NCI-H345 treated with DMSO at 0.1 percent for 48 hours (cell line): ENCODE results near the gene ZBTB1.
"Not testable (repeated sequence)": the region's sequence is repeated elsewhere in the genome, so short reads cannot be mapped to it uniquely, and the experiment has no call there.

Experiments
- DNase-seq: peaks from one replicate; lab custom pipeline; 2025; ENCODE audit not compliant: unreplicated experiment; lab: John Stamatoyannopoulos, UW

Gene ZBTB1

GRCh38 chr14:64495252-64495651, 9.3 kb upstream of the ZBTB1 start:
- DNase-seq = no peak

GRCh38 chr14:64496764-64497163, 7.8 kb upstream of the ZBTB1 start:
- DNase-seq = no peak

- DNase-seq = no peak
These were observed 4.5 kb upstream of the ZBTB1 start for GRCh38 chr14:64500088-64500487.

DNA sequence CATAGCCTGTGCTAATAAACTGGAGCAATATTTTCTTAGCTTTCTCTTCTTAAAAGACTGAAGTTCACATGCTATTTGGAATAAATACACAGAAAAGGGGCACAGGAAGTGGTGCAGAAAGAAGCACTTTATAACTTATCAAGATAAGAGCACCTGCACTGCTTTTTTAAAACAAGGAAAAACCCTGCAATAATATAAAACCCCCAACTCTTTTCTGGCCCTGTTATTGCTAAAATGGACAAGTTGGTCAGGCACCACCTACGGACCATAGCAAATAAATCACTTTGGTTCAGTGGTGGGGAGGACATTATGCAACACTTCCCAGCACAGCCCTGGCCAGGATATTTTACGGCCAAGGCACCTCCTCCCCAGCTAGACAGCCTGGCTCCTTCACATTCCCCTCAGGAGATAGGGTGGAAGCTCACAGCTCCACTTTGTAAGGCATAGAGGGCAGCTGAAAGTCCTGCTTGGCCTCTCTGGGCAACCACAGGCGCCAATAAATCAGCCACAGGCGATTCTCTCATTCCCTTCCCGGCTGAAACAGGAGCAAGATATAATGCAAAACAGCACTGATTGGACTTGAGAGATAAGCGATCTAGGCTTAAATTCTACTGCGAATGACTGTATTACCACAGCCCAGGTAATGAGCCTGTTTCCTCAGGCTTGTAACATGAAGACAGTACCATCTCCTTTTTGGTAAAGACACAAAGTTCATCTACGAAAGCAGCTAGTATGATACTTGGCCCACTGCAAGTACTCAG, 3.0 kb upstream of the ZBTB1 start:
- DNase-seq = no peak

DNA sequence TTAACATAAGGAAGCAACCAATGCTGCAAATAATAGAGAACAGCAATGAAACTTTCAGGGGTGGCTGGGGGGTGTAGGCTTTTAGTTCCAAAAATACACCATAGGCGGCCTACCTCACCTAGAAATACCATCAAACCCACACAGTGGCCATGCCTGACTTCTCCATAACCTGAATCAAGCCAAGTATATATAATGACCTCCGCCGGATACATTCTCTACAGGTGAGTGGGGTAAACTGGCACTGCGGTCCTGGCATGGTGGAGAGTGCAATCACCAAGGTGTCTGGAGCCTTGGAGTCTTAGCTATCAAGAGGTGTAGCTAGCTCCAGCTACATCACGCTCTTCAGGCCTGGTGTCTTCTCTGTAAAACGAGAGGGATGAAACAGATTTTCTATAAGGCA, 2.1 kb upstream of the ZBTB1 start:
- DNase-seq = no peak

- DNase-seq = no peak
These were observed 1.6 kb upstream of the ZBTB1 start for GRCh38 chr14:64502887-64503433.

GRCh38 chr14:64503434-64504309, 898 bp upstream of the ZBTB1 start, which contains the start of gene ZBTB25:
TSS of gene ZBTB25 (minus strand) at chr14:64503838. CDS start at chr14:64490533, 13,305 bp downstream.
- peak; percentile 87 for DNase-seq

- DNase-seq = peak; percentile 66
These were observed 576 bp downstream of the ZBTB1 start for GRCh38 chr14:64504897-64505794.

- no peak for DNase-seq
These were observed 2.2 kb downstream of the ZBTB1 start for GRCh38 chr14:64506721-64507120.

- no peak for DNase-seq
These were observed 3.0 kb downstream of the ZBTB1 start for GRCh38 chr14:64507376-64508156.

GRCh38 chr14:64508215-64508776, 3.7 kb downstream of the ZBTB1 start:
- no peak for DNase-seq

DNA sequence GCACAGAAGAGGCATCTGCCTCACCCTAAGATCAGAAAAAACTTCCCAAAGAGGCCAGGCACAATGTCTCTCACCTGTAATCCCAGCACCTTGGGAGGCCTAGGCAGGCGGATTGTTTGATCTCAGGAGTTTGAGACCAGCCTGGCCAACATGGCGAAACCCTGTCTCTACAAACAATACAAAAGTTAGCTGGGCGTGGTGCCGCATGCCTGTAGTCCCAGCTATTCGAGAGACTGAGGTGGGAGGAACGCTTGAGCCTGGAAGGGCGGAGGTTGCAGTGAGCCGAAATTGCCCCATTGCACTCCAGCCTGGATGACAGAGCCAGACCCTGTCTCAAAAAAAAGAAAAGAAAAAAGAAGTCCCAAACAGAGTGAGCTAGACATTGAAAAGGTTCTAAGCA, 4.5 kb downstream of the ZBTB1 start:
- DNase-seq = no peak

GRCh38 chr14:64510825-64511671, 6.5 kb downstream of the ZBTB1 start:
- DNase-seq = peak; percentile 66

DNA sequence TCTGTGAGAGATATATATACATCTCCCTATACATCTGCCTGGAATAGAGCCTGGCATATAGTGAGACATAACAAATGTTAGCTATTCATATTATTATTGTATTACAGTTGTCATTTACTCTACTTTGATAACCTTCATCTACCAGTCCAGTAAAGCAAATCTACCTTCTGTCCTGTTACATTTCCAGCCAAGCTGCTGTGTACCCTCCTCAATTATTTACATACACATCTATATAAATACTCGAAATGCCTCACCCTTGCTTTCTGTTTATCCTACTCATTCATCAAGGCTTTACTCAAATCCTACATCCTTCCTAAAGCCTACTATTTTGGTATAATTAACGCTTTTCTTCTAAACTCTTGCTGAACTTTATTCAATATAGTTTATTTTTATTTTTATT, 8.7 kb downstream of the ZBTB1 start:
- no peak for DNase-seq

DNA sequence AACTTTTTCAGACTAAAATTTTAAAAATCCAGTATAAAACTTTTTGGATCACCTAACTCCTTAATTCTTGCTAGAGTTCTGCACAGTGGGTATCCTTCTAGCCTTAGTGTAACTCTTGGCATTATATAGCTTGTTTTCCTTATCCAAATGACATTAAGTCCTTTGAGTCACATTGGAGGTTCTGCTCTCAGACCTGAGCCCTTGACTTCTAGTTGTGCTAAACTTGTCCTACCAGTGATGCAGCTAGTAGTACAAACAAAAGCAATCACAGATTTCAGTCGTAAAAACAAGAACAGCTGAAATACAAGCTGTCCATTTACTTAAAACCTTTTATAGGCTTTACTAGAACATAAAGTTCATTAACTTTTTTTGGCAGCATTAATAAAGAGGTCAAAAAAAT, 10.5 kb downstream of the ZBTB1 start:
- no peak for DNase-seq

GRCh38 chr14:64516969-64517368, 12.4 kb downstream of the ZBTB1 start:
- no peak for DNase-seq

GRCh38 chr14:64517667-64518066, 13.1 kb downstream of the ZBTB1 start:
- DNase-seq = not testable (repeated sequence)

- no peak for DNase-seq
These were observed 13.7 kb downstream of the ZBTB1 start for GRCh38 chr14:64518229-64518628.

DNA sequence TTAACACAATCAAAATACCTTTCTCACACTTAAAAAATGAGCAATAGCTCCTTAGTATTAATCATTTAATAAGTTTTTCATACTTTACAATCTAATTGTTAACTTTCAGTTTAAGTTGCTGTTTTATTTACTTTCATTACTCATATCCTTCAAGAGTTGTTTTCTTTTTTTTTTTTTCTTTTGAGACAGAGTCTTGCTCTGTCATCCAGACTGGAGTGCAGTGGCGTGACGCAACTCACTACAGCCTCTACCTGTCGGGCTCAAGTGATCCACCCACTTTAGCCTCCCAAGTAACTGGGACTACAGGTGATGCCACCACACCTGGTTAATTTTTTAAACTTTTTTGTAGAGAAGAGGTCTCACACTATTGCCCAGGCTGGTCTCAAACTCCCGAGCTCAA, 16.1 kb downstream of the ZBTB1 start:
- DNase-seq = no peak
